Mesendoderm (in vitro differentiated cells): ENCODE measurements around the gene CEBPA.

ENCODE experiments used
- DNase-seq: peaks from one replicate; pipeline ENCODE4 v3.0.0; 2013
- H2AK5ac ChIP-seq: 2 replicates; pipeline ENCODE4 v1.6.1; 2013; ENCODE audit warnings: low read length, inconsistent platforms
- H2BK120ac ChIP-seq: 2 replicates; pipeline ENCODE4 v1.6.1; 2013; ENCODE audit warnings: low read depth, mild to moderate bottlenecking, low read length, moderate library complexity, mixed read lengths
- H2BK15ac ChIP-seq: replicated peaks from 2 replicates; pipeline ENCODE4 v1.6.1; 2013; ENCODE audit warnings: low read depth, mild to moderate bottlenecking, moderate library complexity
- H2BK5ac ChIP-seq: 2 replicates; pipeline ENCODE4 v1.6.1; 2013; ENCODE audit warnings: low read length, inconsistent platforms
- H3K18ac ChIP-seq: 2 replicates; pipeline ENCODE4 v1.6.1; 2013; ENCODE audit warnings: mild to moderate bottlenecking, low read length, mixed read lengths
- H3K23ac ChIP-seq: one replicate; pipeline ENCODE4 v1.6.1; 2013; ENCODE audit warnings: low read length
- H3K27ac ChIP-seq: 2 replicates; pipeline ENCODE4 v1.5.1; 2013; ENCODE audit warnings: low read depth, mild to moderate bottlenecking, inconsistent platforms, low read length, moderate library complexity
- H3K27me3 ChIP-seq: 2 replicates; pipeline ENCODE4 v1.6.1; 2013; ENCODE audit warnings: low read length, control low read depth, mild to moderate bottlenecking, inconsistent platforms; ENCODE audit not compliant: insufficient read depth, poor library complexity
- H3K36me3 ChIP-seq: 2 replicates; pipeline ENCODE4 v1.6.1; 2013; ENCODE audit warnings: low read length, inconsistent platforms; ENCODE audit not compliant: control insufficient read depth, insufficient read depth
- H3K4ac ChIP-seq: one replicate; pipeline ENCODE4 v1.6.1; 2013; ENCODE audit warnings: low read depth, mild to moderate bottlenecking, low read length, moderate library complexity
- H3K4me1 ChIP-seq: 2 replicates; pipeline ENCODE4 v1.6.1; 2013; ENCODE audit warnings: low read depth, low read length, inconsistent platforms; ENCODE audit not compliant: control insufficient read depth
- H3K4me2 ChIP-seq: 2 replicates; pipeline ENCODE4 v1.6.1; 2013; ENCODE audit warnings: low read length
- H3K4me3 ChIP-seq: 2 replicates; pipeline ENCODE4 v1.5.1; 2013; ENCODE audit warnings: mild to moderate bottlenecking, low read length
- H3K56ac ChIP-seq: one replicate; pipeline ENCODE4 v1.6.1; 2013; ENCODE audit warnings: low read length
- H3K79me1 ChIP-seq: 2 replicates; pipeline ENCODE4 v1.6.1; 2013; ENCODE audit warnings: low read length, inconsistent platforms
- H3K79me2 ChIP-seq: 2 replicates; pipeline ENCODE4 v1.6.1; 2013; ENCODE audit warnings: mild to moderate bottlenecking, low read length; ENCODE audit not compliant: control insufficient read depth, insufficient read depth
- H3K9ac ChIP-seq: 2 replicates; pipeline ENCODE4 v1.6.1; 2013; ENCODE audit warnings: low read length, inconsistent platforms
- H4K5ac ChIP-seq: one replicate; pipeline ENCODE4 v1.6.1; 2013; ENCODE audit warnings: low read length
- H4K8ac ChIP-seq: one replicate; pipeline ENCODE4 v1.6.1; 2013; ENCODE audit warnings: low read depth, mild to moderate bottlenecking, control low read depth, low read length, moderate library complexity
- WGBS: extraction: QIAGEN DNeasy Blood & Tissue Kit; methylation state at CpG from one replicate; pipeline ENCODE4 v1.1.7; 2013; ENCODE audit warnings: low lambda C conversion rate, missing lambda C conversion rate; ENCODE audit not compliant: insufficient coverage; ENCODE audit errors: extremely low coverage; 5-methylcytosine and 5-hydroxymethylcytosine counted together

CEBPA gene

GRCh38 chr19:33252418-33252962, 49.8 kb downstream of the CEBPA start:
- H2BK5ac ChIP-seq, result no peak overlapping the region
- H3K79me1 ChIP-seq, result no peaks in the 10 kb centered on the region
- no peak overlapping the region for H4K5ac ChIP-seq
- H3K27ac ChIP-seq, result no peak overlapping the region
- H3K4ac ChIP-seq, result no peak overlapping the region
- no peak overlapping the region for H3K4me3 ChIP-seq
- no peak overlapping the region for H3K18ac ChIP-seq
- H3K4me1 ChIP-seq, result no peaks in the 10 kb centered on the region
- no peaks in the 10 kb centered on the region for H3K36me3 ChIP-seq
- no peaks in the 10 kb centered on the region for H3K27me3 ChIP-seq
- no peak overlapping the region for H3K4me2 ChIP-seq
- H3K9ac ChIP-seq, result no peak overlapping the region
- H3K56ac ChIP-seq, result no peak overlapping the region
- no CpG with 5 or more reads among the region's 4 CpGs for WGBS
- no peak overlapping the region for H2BK120ac ChIP-seq
- H2BK15ac ChIP-seq, result no peak overlapping the region
- no peak overlapping the region for H4K8ac ChIP-seq
- no peak overlapping the region for H3K23ac ChIP-seq
- no peak for DNase-seq
- no peaks in the 10 kb centered on the region for H3K79me2 ChIP-seq
- no peak overlapping the region for H2AK5ac ChIP-seq

- Histone ChIP-seq H3K79me2 (no peaks in the 10 kb centered on the region), H3K4me3 (no peak overlapping the region), H4K8ac (no peak overlapping the region), H4K5ac (no peak overlapping the region), H3K79me1 (no peaks in the 10 kb centered on the region), H3K4ac (no peak overlapping the region), H3K27me3 (no peaks in the 10 kb centered on the region), H3K4me1 (no peaks in the 10 kb centered on the region), H3K4me2 (no peak overlapping the region), H3K18ac (no peak overlapping the region), H2BK15ac (no peak overlapping the region), H3K23ac (no peak overlapping the region), H2BK5ac (no peak overlapping the region), H2AK5ac (no peak overlapping the region), H3K27ac (no peak overlapping the region), H3K56ac (no peak overlapping the region), H2BK120ac (no peak overlapping the region), H3K36me3 (no peaks in the 10 kb centered on the region), H3K9ac (no peak overlapping the region)
- WGBS, result no CpG with 5 or more reads among the region's 17 CpGs
- no peak for DNase-seq
Observed at GRCh38 chr19:33251526-33252090, 50.7 kb downstream of the CEBPA start.

DNA sequence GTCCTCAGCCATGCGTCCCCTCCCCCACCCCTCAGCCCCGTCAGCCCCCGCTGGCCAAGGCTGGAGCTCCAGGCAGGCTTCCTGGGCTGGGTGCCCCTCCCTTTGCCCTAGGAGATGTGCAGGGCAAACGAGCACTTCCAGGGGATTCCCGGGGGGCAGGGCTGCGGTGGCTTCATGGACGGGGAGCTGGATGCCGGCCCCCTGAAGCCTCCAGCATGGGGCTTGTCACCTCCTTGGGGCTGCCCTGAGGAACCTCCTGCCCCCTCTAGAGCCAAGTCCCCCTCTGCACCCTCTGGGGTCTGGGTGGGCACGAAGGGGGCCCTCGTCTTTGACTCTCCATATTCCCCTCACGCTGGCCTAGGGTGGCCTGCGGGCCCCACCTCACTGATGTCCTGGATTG, 51.3 kb downstream of the CEBPA start:
- Histone ChIP-seq H3K79me1 (no peaks in the 10 kb centered on the region), H2AK5ac (no peak overlapping the region), H3K9ac (no peak overlapping the region), H3K4me3 (no peak overlapping the region), H3K27me3 (no peaks in the 10 kb centered on the region), H4K5ac (no peak overlapping the region), H3K27ac (no peak overlapping the region), H2BK120ac (no peak overlapping the region), H2BK15ac (no peak overlapping the region), H2BK5ac (no peak overlapping the region), H3K18ac (no peak overlapping the region), H4K8ac (no peak overlapping the region), H3K4ac (no peak overlapping the region), H3K79me2 (no peaks in the 10 kb centered on the region), H3K4me2 (no peak overlapping the region), H3K56ac (no peak overlapping the region), H3K36me3 (no peaks in the 10 kb centered on the region), H3K4me1 (no peaks in the 10 kb centered on the region), H3K23ac (no peak overlapping the region)
- no CpG with 5 or more reads among the region's 12 CpGs for WGBS
- DNase-seq, result no peak

DNA sequence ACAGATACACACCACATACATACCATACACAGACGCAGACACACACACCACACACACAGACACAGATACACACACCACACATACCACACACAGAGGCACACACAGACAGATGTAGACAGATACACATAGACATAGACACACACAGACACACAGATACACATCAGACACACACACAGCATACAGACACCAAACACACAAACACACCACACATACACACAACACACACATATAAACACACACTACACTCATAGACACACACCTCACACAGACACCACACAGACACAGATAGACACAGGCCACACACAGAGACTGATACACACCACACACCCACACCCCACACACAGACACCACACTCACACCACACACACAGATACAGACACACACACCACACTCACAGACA, 51.8 kb downstream of the CEBPA start:
- Histone ChIP-seq H3K23ac (no peak overlapping the region), H3K4me2 (no peak overlapping the region), H4K5ac (no peak overlapping the region), H3K79me2 (no peaks in the 10 kb centered on the region), H3K4ac (no peak overlapping the region), H2BK5ac (no peak overlapping the region), H3K79me1 (no peaks in the 10 kb centered on the region), H3K27me3 (no peaks in the 10 kb centered on the region), H3K56ac (no peak overlapping the region), H2AK5ac (no peak overlapping the region), H2BK15ac (no peak overlapping the region), H3K4me3 (no peak overlapping the region), H2BK120ac (no peak overlapping the region), H3K9ac (no peak overlapping the region), H3K36me3 (no peaks in the 10 kb centered on the region), H4K8ac (no peak overlapping the region), H3K4me1 (no peaks in the 10 kb centered on the region), H3K18ac (no peak overlapping the region), H3K27ac (no peak overlapping the region)
- no CpG with 5 or more reads among the region's 1 CpG for WGBS
- DNase-seq, result no peak
